ENCODE data around the gene FNDC11. TPM values are rescaled to one million over a fixed set of nuclear protein-coding genes. Genes with fewer than 3 reads are reported as not detected.
"Not testable (repeated sequence)": the region's sequence is repeated elsewhere in the genome, so short reads cannot be mapped to it uniquely, and the experiment has no call there.

FNDC11 gene
- total RNA-seq, 6 experiments from 2014 or later: not detected

DNA sequence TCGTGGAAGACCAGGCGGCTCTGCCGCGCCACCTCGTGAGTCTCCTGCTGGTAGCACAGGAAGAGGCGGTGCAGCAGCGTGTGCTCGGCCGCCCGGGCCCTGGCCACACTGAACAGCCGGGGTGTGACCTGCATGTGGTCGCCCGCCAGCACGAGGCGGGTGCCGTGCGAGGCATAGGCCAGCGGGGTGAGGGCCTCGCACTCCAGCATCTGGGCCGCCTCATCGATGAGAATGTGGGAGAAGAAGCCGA is 13.1 kb downstream of the FNDC11 start:
- no peak overlapping the region for H3K4me3 Mint-ChIP-seq

GRCh38 chr20:63567386-63568169 is 13.6 kb downstream of the FNDC11 start:
- DNase-seq: no peak
- no peaks in the 10 kb centered on the region for H3K36me3 Mint-ChIP-seq (ENCODE audit: low read depth)
- H3K4me3 Mint-ChIP-seq: no peak overlapping the region
- no peak for TF ChIP-seq CTCF (IDR thresholded peaks at IDR 0.05)
- no peaks in the 10 kb centered on the region for H3K27me3 Mint-ChIP-seq (ENCODE audit: insufficient read depth)
- H3K4me1 Mint-ChIP-seq (ENCODE audit: low read depth): no peaks in the 10 kb centered on the region
- H3K27ac Mint-ChIP-seq: no peak overlapping the region
- no peaks in the 10 kb centered on the region for H3K9me3 Mint-ChIP-seq

More for the DNA sequence above, 13.1 kb downstream of the FNDC11 start:
- Mint-ChIP-seq H3K4me1 (ENCODE audit: low read depth) (no peaks in the 10 kb centered on the region), H3K36me3 (ENCODE audit: low read depth) (no peaks in the 10 kb centered on the region), H3K9me3 (no peaks in the 10 kb centered on the region), H3K27me3 (ENCODE audit: insufficient read depth) (no peaks in the 10 kb centered on the region), H3K27ac (no peak overlapping the region)
- no peak for DNase-seq
- TF ChIP-seq CTCF (IDR thresholded peaks at IDR 0.05): no peak

DNA sequence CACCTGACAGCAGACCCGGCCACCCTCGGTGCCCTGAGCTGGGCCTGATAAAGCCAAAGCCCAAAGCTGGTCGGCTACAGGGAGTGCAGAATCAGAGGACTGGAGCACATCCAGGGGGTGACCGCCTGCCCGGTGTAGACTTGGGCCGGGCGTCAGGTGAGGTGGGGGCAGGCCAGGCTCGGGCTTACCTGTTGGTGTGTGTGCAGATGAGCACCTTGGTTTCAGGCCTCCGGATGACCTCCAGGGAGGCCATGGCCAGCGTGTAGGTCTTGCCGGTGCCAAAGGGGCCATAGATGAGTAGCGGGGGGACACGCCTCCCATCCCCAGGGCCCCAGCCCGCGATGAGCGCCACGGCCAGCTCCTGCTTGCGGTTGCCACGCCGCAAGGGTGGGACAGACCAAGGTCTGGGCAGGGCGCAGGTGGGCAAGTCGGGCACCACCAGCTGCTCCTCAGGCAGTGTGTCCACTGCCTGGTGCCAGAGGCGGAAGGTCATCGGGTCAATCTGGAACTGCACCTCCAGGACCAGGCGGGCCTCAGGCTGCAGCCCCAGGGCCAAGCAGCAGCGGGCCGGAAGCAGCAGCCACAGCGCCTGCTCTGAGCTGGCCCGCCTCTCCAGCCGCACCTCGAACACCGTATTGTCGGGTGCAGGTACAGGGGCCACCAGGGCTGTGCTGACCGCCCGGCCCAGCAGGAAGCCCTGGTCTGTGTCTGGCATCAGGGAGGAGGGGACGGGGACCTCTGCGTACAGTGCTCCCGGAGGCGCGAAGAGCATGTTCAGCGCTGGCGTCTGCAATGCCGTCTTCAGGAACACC is 14.4 kb downstream of the FNDC11 start:
- H3K36me3 Mint-ChIP-seq (ENCODE audit: low read depth): no peaks in the 10 kb centered on the region
- H3K4me1 Mint-ChIP-seq (ENCODE audit: low read depth): no peaks in the 10 kb centered on the region
- H3K9me3 Mint-ChIP-seq: no peaks in the 10 kb centered on the region
- TF ChIP-seq CTCF (IDR thresholded peaks at IDR 0.05): no peak
- DNase-seq: no peak
- H3K27ac Mint-ChIP-seq: no peak overlapping the region
- H3K27me3 Mint-ChIP-seq (ENCODE audit: insufficient read depth): no peaks in the 10 kb centered on the region
- no peak overlapping the region for H3K4me3 Mint-ChIP-seq

GRCh38 chr20:63568986-63569949 is 15.3 kb downstream of the FNDC11 start:
- Mint-ChIP-seq H3K4me3 (no peak overlapping the region), H3K9me3 (no peaks in the 10 kb centered on the region), H3K27me3 (ENCODE audit: insufficient read depth) (no peaks in the 10 kb centered on the region), H3K27ac (no peak overlapping the region), H3K4me1 (ENCODE audit: low read depth) (no peaks in the 10 kb centered on the region), H3K36me3 (ENCODE audit: low read depth) (no peaks in the 10 kb centered on the region)
- no peak for DNase-seq
- TF ChIP-seq CTCF (IDR thresholded peaks at IDR 0.05): no peak

DNA sequence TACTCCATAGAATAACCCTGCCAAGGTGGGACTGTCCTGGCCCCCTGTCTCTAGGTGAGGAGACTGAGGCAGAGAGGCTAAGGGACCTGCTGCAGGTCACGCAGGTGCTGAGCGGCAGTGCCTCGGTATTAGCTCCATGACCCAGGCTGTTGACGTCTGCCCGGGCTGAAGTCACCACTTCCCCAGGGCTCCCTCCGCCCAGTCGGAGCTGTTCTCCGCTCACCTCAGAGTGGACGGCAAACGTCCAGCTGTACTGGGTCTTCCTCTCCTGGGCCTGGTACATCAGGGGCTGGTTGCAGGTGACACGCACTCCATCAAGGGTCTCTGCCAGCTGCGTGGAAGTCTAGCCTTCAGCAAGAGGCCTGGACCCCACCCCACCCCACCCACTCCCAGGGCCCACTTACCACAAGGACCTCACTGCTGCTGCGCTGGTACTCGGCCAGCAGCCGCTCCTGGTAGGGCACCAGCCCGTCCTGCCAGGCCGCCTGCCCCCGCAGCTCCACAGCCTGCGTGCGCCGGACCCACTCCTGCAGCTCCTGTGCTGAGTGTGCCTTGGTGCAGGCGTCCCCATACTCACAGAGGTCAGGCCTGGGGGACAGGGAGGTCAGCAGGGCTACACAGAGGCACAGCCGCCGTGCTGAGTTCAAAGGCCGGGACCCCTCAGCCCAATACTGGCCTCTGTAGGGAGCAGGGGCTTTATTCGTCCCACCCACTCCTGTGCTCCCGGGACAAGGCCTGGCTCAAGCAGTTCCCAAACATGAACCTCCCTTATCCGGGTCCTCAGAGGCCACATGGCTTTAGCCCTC is 16.5 kb downstream of the FNDC11 start:
- Mint-ChIP-seq H3K9me3 (no peaks in the 10 kb centered on the region), H3K27me3 (ENCODE audit: insufficient read depth) (no peaks in the 10 kb centered on the region), H3K4me3 (no peak overlapping the region), H3K36me3 (ENCODE audit: low read depth) (no peaks in the 10 kb centered on the region), H3K4me1 (ENCODE audit: low read depth) (peaks cover 5% of the 10 kb centered on the region), H3K27ac (no peak overlapping the region)
- TF ChIP-seq CTCF (IDR thresholded peaks at IDR 0.05): no peak
- no peak for DNase-seq

- H3K36me3 Mint-ChIP-seq (ENCODE audit: low read depth); H3K9me3 Mint-ChIP-seq; H3K27ac Mint-ChIP-seq: not testable (repeated sequence)
Observed at GRCh38 chr20:63571087-63571478, 17.1 kb downstream of the FNDC11 start.

More at GRCh38 chr20:63571087-63571478, 17.1 kb downstream of the FNDC11 start:
- H3K4me1 Mint-ChIP-seq (ENCODE audit: low read depth): peaks cover 11% of the 10 kb centered on the region
- not testable (repeated sequence) for DNase-seq; H3K4me3 Mint-ChIP-seq; H3K27me3 Mint-ChIP-seq (ENCODE audit: insufficient read depth)

All from HFFc6 (cell line).